ENCODE data around the gene WDR74. TPM values are rescaled to one million over a fixed set of nuclear protein-coding genes. Genes with fewer than 3 reads are reported as not detected.
A peak's percentile ranks its signal among the peaks of the same experiment; 100 is the strongest.
"Not testable (repeated sequence)": the region's sequence is repeated elsewhere in the genome, so short reads cannot be mapped to it uniquely, and the experiment has no call there.

WDR74 gene
- total RNA-seq, 1 donor from 2014 or later: 31.6 TPM

DNA sequence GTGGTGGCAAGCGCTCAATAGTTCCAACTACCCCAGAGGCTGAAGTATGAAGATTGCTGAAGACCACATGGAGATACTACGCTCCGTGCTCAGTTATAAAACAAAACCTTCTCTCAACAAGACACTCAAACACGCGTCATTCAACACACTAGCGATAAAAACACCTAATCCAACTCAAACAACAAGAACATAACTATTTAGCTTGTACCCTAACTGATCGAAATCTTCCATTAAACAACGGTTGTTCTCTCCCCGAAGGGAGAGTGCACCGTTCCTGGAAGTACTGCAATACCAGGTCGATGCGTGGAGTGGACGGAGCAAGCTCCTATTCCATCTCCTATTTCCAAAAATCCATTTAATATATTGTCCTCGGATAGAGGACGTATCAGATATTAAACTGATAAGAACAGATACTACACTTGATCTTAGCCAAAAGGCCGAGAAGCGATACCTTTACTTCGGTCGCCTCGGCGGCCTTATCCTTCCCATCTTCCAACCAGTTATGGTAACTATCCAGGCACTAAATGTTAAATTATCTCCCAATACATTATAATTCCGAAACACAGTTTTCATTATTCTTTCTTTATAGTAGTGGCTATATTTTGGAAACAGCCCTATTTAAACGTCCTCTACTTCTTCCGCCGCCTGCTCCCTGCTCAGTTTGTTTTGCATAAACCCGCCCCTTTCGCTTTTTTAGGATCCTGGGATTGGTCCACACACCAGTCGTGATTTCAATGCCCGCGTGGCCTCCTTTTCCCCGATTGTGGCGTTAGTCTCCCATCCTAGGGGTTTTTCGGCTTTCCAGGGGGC lies 2.2 kb upstream of the WDR74 start:
- peak; percentile 92 for DNase-seq (ENCODE audit: low spot score)

DNA sequence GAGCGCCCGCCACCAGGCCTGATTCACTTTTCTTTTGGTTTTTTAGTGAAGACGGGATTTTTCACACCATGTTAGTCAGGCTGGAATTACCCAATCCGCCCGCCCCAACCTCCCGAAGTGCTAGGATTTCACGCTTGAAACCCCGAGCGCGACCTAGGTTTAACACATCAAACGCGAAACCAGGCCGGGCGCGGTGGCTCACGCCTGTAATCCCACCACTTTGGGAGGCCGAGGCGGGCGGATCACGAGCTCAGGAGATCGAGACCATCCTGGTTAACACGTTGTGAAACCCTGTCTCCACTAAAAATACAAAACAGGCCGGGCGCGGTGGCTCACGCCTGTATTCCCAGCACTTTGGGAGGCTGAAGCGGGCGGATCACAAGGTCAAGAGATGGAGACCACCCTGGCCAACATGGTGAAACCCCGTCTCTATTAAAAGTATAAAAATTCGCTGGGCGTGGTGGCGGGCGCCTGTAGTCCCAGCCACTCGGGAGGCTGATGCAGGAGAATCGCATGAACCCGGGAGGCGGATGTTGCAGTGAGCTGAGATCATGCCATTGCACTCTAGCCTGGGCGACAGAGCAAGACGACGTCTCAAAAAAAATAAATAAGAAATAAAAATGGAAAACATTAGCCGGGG lies 1.5 kb upstream of the WDR74 start:
- DNase-seq (ENCODE audit: low spot score): peak; percentile 56

DNA sequence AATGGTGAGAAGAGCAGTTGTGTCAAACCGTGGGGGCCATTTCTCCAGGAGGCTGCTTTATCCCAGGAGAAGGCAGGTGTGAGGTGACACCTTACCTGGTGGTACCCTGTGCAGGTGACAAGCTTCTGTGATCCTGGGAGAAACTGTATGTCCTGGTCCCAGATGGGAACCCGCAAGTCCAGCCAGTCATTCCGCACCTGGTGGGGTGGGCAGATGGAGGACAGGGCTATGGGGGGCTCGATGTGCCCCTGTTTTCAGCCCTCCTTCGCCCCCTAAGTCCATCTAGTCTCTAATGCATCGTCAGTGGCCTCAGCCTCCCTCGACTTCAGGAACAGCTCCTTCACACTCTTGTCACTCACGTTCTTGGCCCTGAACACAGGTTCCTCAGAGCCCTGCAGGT lies 4.1 kb downstream of the WDR74 start:
- DNase-seq (ENCODE audit: low spot score): no peak

DNA sequence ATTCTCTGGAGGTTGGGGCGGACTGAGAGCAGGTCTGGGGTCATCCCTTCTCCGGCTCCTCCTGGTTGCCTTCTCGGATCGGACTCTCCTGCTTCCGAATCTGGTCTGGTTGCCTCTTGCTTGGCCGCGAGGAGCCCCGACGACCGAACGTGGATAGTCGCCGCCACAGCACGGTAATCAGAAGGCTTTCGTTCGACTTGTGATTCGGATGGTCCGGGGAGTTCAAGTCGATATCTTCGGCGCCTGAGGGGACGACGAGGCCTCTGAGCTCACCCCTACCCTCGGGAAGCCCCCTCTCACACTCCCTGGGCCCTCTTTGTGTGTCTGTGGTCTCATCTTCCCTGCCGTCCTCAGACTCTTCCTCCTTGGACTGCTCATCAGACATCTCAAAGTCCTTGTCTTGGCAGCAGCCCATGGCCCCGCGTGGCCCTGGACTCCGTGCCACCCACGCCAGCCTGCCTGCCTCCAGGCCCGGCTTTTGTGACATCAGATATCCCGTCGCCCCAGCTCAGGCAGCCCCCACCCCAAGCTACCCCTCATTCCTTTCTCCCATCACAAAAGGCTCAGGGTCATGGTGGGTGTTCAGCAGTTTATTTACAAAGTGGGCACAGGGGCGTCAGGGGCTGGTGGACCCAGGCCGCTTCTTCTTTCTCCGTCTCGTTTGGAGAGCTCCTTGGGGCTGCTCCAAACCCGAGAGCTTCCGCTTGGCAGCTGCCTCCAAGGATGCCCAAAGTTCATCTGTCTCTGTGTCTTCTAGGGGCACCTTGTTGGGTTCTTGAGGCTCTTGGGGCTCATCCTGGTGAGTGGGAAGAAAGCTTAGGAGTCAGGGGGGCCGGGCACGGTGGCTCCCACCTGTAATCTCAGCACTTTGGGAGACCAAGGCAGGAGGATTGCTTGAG lies 6.8 kb downstream of the WDR74 start, which contains the start of gene TEX54:
TSS of gene TEX54 (minus strand) at position 506 of the 899 bp plus-strand sequence.
- DNase-seq (ENCODE audit: low spot score): peak; percentile 14

DNA sequence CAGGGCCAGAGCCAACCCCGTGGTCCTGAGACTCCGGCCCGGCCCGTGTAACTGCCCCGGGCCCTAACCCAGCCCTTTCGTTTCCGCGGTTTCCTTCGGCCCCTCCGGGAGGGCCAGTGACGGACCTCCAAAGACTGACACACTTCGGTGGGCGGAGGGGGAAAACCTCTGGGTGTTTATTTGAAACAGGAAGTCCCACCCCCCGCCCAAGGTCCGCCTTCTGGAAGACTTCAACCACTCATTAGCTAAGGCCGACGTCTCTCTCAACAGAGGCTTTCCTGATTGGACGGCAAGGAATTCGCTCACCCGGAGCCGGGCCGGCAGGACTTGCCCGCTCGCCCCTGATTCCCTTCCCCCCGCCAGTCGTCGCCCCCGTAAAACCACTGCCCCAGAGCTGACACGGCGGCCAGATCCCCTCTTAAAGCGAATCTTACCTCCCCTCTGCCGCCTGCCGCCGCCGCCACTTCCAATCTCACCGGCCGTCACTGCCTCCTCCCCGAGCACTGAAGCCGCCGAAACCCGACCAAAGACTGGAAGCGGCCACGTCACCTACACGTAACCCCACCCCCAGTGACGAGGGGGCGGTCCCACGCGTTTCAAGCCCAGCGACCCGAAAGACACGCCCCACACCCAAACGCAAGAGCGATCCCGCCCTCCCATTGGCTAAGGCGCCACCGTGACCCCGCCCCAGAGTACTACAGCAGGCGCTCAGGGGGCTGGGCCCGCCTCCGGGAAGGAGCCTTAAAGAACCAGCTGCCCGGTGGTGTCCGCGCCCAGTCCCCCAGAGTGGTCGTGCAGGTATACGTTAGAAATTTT lies 7.7 kb downstream of the WDR74 start, which contains the start of gene STX5:
TSS of gene STX5 (minus strand) at position 532 of the 816 bp plus-strand sequence. CDS start 808 bp downstream, outside the sequence.
- peak; percentile 100 for DNase-seq (ENCODE audit: low spot score)

DNA sequence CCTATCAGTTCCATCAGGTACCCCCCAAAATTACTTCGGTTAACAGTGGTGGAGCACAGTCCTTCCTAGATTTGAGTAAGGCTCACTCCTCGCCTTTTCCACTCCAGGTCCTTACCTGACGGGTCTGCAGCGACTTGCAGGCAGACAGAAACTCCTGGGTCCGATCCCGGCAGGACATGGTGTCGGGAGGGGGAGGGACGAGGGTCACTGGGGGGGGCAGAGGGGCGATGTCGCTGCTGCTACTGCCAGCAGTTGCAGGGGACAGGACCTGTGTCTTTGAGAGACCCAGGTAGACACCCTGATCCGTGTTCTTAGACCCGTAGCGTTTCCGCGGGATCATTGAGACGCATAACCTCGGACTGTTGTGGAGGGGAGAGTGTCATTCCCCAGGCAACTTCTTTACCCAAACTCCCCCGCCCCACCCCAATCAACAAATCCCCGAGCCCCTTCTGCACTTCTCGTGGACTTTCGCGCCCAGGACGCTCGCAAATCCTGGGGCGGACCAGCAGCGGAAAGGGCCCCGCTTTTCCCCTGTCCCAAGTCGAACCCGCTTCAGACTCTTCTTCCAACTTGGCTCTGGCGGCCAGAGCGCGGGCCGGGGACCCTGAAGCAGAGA lies 8.4 kb downstream of the WDR74 start:
- no peak for DNase-seq (ENCODE audit: low spot score)

DNA sequence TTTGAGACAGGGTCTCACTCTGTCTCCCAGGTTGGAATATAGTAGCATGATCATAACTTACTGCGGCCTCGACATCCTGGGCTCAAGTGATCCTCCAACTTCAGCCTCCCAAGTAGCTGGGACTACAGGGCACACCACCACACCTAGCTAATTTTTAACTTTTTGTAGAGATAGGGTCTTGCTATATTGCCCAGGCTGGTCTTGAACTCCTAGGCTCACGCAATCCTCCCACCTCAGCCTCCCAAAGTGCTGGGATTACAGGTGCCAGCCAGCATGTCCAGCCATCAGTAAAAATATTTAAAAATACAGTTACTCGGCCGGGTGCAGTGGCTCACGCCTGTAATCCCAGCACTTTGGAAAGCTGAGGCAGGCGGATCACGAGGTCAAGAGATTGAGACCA lies 11.3 kb downstream of the WDR74 start:
- not testable (repeated sequence) for DNase-seq (ENCODE audit: low spot score)

DNA sequence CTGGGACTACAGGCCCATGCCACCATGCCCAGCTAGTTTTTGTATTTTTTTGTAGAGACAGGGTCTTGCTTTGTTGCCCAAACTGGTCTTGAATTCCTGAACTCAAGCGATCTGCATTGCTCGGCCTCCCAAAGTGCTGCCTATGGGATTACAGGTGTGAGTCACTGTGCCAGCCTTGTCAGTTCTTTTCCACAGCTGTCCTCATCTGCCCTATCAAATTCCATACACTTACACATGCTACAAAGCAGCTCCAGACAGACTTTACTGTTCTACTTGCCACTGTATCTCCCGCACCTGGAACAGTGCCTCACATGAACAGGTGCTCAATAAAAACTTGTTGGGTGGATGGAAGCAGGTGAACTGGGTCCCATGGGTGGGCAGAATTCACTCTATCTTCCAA lies 15.7 kb downstream of the WDR74 start:
- DNase-seq (ENCODE audit: low spot score): no peak

DNA sequence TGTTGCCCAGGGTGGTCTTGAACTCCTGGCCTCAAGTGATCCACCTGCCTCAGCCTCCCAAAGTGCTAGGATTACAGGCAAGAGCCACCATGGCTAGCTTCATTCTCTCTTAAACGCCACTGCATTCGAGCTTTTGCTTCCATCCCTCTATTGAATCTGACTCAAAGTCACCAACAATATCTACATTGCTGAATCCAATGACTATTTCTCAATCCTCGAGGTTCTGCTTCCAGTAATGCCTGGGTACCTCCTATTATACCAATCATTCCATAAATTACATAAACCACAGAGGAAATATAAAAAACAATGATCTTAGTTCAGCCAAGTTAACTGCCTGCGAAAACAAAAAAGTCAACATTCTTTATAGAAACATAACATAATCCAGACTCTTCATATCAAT lies 22.3 kb downstream of the WDR74 start:
- DNase-seq (ENCODE audit: low spot score): no peak

DNA sequence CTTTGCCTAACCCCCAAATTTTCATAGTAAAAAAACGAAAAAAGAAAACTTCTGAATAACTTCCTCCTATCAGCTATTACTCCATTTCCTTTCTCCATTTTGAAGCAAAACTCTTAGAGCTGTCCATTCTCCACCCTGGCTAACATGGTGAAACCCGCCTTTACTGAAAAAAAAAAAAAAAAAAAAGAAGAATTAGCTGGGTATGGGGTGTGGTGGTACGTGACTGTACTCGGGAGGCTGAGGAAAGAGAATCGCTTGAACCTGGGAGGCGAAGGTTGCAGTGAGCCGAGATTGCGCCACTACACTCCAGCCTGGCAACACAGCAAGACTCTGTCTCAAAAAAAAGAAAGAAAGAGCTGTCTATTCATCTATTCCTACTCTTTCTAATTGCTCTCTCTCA lies 22.8 kb downstream of the WDR74 start:
- DNase-seq (ENCODE audit: low spot score): no peak

DNA sequence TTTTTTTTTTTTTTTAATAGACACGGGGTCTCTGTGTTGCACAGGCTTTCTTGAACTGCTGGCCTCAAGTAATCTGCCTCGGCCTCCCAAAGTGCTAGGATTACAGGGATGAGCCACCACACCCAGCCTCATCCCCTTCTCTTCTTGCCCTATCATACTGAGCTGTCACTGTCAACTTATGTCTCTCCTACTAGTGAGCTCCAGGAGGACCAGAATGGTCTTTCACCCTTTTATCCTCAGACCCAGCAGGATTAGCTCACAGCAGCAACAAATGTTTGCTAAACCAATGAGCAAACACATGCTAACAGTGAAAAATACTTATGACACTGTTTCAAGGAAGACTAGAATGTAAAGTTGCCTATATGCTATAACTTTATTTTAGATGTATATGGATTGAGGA lies 27.7 kb downstream of the WDR74 start:
- DNase-seq (ENCODE audit: low spot score): no peak

DNA sequence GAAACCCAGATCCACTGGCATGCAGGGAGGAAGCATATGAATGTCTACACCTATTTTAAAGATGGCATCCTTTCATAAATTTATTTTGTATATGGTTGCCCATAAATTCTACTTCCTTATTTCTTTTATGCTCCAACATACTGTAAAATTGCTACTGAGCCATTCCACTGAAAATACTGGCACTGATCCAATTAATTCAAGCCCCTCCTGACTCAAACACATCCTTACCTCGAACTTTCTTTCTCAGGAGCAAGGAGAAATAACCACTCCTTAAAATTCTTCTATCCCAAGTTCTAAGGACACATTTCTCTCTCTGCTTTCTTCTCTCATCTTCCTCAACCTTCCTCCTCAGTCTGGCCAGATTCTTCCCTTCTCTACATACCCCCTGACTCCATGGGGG lies 28.6 kb downstream of the WDR74 start:
- no peak for DNase-seq (ENCODE audit: low spot score)

DNA sequence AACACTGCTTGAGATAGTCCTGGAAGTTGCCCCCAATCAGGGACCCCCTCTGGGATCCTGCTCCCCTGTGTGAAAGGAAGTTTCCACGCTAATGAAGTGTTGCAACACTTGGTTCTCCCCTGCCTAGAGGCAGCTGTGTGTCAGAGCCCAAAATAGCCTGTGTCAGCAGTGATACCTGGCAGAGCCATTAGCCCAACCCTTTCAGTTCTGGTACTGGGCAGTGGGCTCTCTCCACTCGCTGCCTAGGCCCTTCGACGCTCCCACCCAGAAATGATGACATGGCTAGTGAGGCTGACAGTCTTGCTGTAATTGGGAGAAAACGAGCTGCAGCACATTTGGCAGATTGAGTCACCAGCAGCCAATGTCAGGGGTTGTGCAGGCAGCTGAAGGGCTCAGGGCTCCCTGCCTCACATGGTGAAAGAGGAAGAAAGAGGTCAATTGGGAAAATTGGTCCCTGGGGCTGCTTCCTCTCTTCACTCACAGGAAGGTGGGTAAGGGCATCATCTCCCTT lies 32.7 kb downstream of the WDR74 start:
- no peak for DNase-seq (ENCODE audit: low spot score)

DNA sequence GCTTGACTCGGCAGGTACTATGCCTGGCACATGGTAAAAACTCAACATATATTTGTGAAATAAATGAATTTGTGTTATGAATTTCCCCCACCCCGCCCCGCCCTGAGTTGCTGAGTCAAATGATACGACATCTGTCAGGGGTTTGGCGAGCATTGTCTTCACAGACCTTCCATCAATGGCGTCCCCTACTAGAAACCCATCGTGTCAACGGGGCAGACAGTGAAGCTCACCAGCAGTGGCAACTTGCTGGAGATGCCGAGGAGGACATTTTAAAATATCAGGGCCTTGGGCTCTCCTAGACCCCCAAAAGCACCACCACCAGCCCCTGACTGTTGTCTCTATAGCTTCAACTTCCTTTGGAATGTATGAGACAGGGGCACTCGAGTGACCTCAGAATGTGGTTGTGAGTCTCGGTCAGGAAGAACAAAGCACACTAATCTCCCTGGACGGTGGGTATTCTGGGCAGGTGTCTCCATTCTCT lies 33.4 kb downstream of the WDR74 start:
- no peak for DNase-seq (ENCODE audit: low spot score)

DNA sequence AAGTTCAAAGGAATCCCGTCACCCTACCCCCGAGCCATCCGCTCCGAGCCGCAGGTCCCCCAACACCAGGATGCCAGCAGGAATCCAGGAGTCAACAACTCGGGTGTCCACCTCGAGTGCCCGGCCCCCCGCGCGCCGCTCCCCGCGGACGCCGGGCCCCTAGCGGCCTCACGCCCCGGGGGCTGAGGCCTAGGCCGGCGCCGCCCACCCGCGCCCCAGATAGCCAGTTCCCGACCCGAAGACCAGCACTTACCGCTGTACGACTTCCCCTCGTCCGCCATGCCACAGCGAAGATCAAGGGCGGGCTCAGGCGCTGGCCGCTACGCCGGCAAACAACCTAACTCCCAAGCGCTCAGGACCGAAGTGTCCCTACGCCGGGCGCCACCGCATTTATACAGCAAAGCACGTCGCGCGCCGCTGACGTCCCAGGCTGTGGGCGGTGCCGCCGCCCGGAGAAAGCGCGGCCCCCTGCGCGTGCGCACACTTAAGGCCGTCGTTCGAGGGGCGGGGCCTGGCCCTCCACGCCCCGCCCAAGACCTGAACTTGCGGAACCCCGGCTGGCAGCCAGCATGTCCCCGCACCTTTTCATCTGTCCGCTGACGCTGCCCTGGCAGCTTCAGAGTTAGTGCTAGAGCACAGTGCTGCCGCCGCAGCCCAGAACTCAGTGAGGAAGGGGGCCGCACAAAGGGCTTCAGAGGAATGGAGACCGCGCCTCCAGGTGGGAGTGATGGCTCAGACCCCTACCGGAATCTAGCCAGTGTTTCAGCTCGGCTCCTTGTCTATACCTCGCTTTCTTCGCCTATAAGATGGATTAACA lies 34.1 kb downstream of the WDR74 start, which contains the start of gene NXF1:
TSS of gene NXF1 (minus strand) at position 365 of the 817 bp plus-strand sequence. CDS start at position 281, 84 bp downstream.
- peak; percentile 96 for DNase-seq (ENCODE audit: low spot score)

DNA sequence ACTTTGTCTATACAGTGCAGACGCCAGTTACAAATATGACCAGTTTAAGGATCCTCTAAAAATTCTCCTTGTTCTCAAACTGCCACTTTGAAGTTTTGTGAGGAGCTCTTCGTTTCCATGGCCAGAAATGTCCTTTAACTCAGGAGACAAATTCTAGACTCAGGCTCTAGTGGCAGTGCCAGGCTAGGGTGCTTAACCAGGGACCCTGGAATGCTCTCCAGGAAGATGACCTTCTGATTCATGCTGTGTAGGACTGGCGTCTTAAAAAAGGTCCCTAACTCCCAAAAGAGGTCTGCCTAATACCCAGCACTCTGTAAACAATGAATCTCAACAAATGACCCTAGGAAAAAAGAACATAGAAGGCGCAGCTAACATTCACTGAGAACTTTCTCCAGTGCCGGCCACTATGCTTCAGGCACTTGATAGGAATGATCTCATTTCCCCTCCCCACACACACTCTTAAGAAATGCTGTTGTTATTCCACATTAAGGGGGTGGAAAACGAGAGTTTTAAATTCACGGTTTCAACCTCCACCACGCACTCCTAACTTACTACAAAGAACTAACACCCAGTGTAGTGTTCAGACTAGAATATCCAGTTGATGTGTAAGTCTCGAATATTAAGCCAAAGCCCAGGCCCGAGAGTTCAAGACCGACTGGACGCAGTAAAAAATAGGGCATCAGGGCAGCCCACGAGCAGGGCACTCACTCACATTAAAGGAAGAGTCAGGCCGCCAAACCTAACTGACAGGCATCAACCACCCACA lies 34.9 kb downstream of the WDR74 start:
- no peak for DNase-seq (ENCODE audit: low spot score)

DNA sequence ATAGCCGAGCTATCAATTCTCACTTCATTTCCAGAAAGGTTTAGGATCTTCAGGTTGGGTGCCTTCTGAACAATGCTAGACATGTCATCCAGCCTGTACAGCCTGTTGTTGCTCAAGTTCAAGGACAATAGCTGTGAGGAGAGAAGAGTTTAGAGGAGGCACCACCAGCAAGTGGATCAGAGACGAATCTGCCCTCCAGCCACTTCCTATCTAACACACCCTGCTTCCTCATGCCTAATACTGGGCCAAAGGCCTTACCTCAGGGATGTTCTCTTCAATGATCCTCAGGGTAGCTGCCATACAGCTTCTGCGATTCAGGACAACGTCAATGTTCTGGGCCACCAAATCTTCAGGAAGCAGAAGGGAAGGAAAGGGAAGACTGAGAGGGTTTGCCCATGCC lies 38.3 kb downstream of the WDR74 start:
- DNase-seq (ENCODE audit: low spot score): no peak

DNA sequence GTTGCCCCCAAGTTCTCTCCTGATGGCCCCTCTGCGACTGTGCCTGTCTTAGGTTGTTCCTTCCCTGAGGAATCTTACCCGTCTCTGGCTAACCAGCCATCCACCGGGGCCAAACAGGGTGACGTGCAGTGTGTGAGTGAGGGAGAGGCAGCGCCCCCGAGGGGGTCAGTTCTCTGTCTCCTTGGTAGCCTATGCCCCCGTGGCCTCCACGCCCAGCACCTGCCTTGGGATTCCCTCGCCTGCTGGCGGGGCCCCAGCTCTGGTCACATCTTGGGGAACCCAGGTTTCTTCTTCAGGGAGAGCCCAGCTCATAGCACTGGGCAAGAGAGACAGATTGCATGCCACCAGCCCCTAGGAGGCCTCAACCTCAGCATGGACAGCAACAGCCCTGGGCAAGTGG lies 39.9 kb downstream of the WDR74 start:
- no peak for DNase-seq (ENCODE audit: low spot score)

DNA sequence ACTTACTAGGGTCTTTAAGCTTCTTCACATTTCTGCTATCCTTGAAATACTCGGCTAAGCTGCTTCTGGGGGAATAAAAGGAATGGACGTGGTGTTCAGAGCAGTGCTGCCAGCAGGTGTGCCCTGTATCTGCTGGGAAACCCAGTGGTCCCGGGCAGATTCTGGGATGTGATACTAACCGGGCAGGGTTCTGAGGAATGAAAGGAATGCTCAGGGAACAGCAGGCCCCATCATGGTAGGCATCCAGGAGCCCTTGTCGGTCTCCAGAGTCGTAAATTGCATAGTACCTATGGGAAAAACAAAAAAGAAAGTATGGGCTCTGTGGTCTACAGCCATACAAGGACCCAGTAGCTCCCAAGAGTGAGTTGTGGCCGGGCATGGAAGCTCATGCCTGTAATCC lies 43.1 kb downstream of the WDR74 start:
- DNase-seq (ENCODE audit: low spot score): no peak
